Endothelial cell of umbilical vein (primary cell): ENCODE data around the gene OSBPL10. TPM values are rescaled to one million over a fixed set of nuclear protein-coding genes. Genes with fewer than 3 reads are reported as not detected.

ENCODE experiments used
- BruUV-seq: library from RNA; stranded (reverse); fragments of 400-500 nt; replicated peaks from 2 replicates; lab custom pipeline; 2021; lab: Mats Ljungman, UMichigan
- CTCF ChIA-PET: fragments of 300-600, 350-600 bp; sonication (Branson Sonifier 250); formaldehyde crosslinking; loops from one replicate; lab custom pipeline; 2021; ENCODE audit warnings: antibody characterized with exemption, inconsistent platforms; lab: Charles Lee
- POLR2A ChIA-PET: fragments of 300-600, 350-600 bp; sonication (Branson Sonifier 250); formaldehyde crosslinking; loops from one replicate; lab custom pipeline; 2021; ENCODE audit warnings: antibody characterized with exemption, inconsistent platforms; lab: Charles Lee
- DNase-seq: peaks from one replicate; pipeline ENCODE4 v3.0.0-alpha.2; 2011; ENCODE audit warnings: low read depth, low spot score
- FAIRE-seq: peaks from 2 replicates; lab custom pipeline; 2011; peaks lifted over from hg19 to GRCh38; lab: Jason Lieb, UNC
- H2AFZ ChIP-seq: 2 replicates; pipeline ENCODE4 v1.6.0; 2012; ENCODE audit warnings: low read depth, low read length, control low read depth, inconsistent platforms
- H3K27ac ChIP-seq: 2 replicates; pipeline ENCODE4 v1.5.1; 2011; ENCODE audit warnings: low read depth, mild to moderate bottlenecking, control low read depth, low read length, moderate library complexity; ENCODE audit not compliant: insufficient read depth
- H3K27me3 ChIP-seq, 2 experiments: 2 replicates each; pipeline versions ENCODE4 v1.6.0 to v1.6.1; 2011; ENCODE audit warnings: low read length in 2 of 2, mixed read lengths in 1 of 2; ENCODE audit not compliant: control insufficient read depth in 2 of 2, insufficient read depth in 2 of 2
- H3K36me3 ChIP-seq, 2 experiments: 2 replicates in 1 of 2; 3 replicates in 1 of 2; pipeline ENCODE4 v1.5.1; 2011; ENCODE audit warnings: low read length in 2 of 2, mild to moderate bottlenecking in 1 of 2, moderate library complexity in 1 of 2; ENCODE audit not compliant: control insufficient read depth in 2 of 2, insufficient read depth in 2 of 2; ENCODE audit errors: extremely low read depth in 1 of 2
- H3K4me1 ChIP-seq: 3 replicates; pipeline ENCODE4 v1.5.1; 2011; ENCODE audit warnings: mild to moderate bottlenecking, low read length; ENCODE audit not compliant: control insufficient read depth, insufficient read depth; ENCODE audit errors: extremely low read depth
- H3K4me2 ChIP-seq: 2 replicates; pipeline ENCODE4 v1.6.1; 2011; ENCODE audit warnings: low read length, control low read depth, mixed read lengths; ENCODE audit not compliant: insufficient read depth
- H3K4me3 ChIP-seq, 3 experiments: fragments of 200-600 bp in 1 of 3; sonication (generic), shearing (Covaris generic) in 1 of 3; replicated peaks in 1 of 3; 2 replicates each; pipeline ENCODE4 v1.5.1; 2011 to 2016; ENCODE audit warnings: control low read depth in 3 of 3, low read length in 3 of 3, mild to moderate bottlenecking in 2 of 3, inconsistent platforms in 1 of 3, low read depth in 1 of 3, moderate library complexity in 1 of 3; ENCODE audit not compliant: insufficient read depth in 1 of 3
- H3K79me2 ChIP-seq: 2 replicates; pipeline ENCODE4 v1.6.0; 2012; ENCODE audit warnings: low read length, inconsistent platforms; ENCODE audit not compliant: control insufficient read depth, insufficient read depth
- H3K9ac ChIP-seq: replicated peaks from 2 replicates; pipeline ENCODE3; 2011; ENCODE audit warnings: low read length, control low read depth; ENCODE audit not compliant: insufficient read depth; ENCODE audit errors: extremely low read depth
- H3K9me1 ChIP-seq: replicated peaks from 3 replicates; pipeline ENCODE4 v1.6.0; 2011; ENCODE audit warnings: mild to moderate bottlenecking, low read length; ENCODE audit not compliant: control insufficient read depth, insufficient read depth; ENCODE audit errors: extremely low read depth
- H3K9me3 ChIP-seq: replicated peaks from 2 replicates; pipeline ENCODE4 v1.5.1; 2012; ENCODE audit warnings: low read length, inconsistent platforms; ENCODE audit not compliant: control insufficient read depth, insufficient read depth
- H4K20me1 ChIP-seq: replicated peaks from 2 replicates; pipeline ENCODE3; 2011; ENCODE audit warnings: mild to moderate bottlenecking, low read length; ENCODE audit not compliant: control insufficient read depth, insufficient read depth; ENCODE audit errors: extremely low read depth
- FOS ChIP-seq: IDR thresholded peaks from 2 replicates; pipeline ENCODE4 v1.6.1; 2011; ENCODE audit warnings: mild to moderate bottlenecking, low read length, moderate library complexity, borderline replicate concordance; ENCODE audit not compliant: insufficient read depth
- GATA2 ChIP-seq: IDR thresholded peaks from 2 replicates; pipeline ENCODE4 v1.7.0; 2011; ENCODE audit warnings: low read depth, mild to moderate bottlenecking, moderate library complexity, mixed read lengths, low read length; ENCODE audit not compliant: insufficient read length, insufficient read depth
- MYC ChIP-seq: IDR thresholded peaks from one replicate; pipeline ENCODE4 v1.6.1; 2011; ENCODE audit warnings: mild to moderate bottlenecking, low read depth, low read length
- POLR2A ChIP-seq: IDR thresholded peaks from 2 replicates; pipeline ENCODE4 v1.6.1; 2012; ENCODE audit warnings: low read depth, mild to moderate bottlenecking, control low read depth, low read length
- dilution Hi-C: fragments of 300-500 bp; cut with MboI; formaldehyde crosslinking; loops from one replicate; pipeline ENCODE4 v1.15.0; 2019; ENCODE audit warnings: low sequenced_read_pairs; ENCODE audit not compliant: extremely low pct_ligation_motif_present
- intact Hi-C: fragments of 100-400 bp; cut with micrococcal nuclease; formaldehyde crosslinking; loops from one replicate; pipeline ENCODE4 v1.10.0; 2022
- polyA plus RNA-seq, 4 experiments: library from polyadenylated mRNA; depleted of rRNA in 3 of 4; stranded (reverse) in 3 of 4; unstranded in 1 of 4; fragments of >200 nt; gene quantifications; 2 replicates each; pipeline versions ENCODE4 v1.2.1 to v1.2.3, GENCODE V29; 2011 to 2012; ENCODE audit warnings: missing spikeins in 1 of 4
- total RNA-seq: library from RNA; stranded (reverse); gene quantifications from 2 replicates; pipeline ENCODE4 v1.2.3, GENCODE V29; 2021
- TF ChIP-seq, protein P1 (sequence below): IDR thresholded peaks from 2 replicates; pipeline ENCODE4 v1.6.1; 2011; ENCODE audit not compliant: insufficient read depth, insufficient read length
- TF ChIP-seq, protein P2 (sequence below), 2 donors: IDR thresholded peaks; 1 replicate in 1 of 2; 2 replicates in 1 of 2; pipeline ENCODE4 v1.5.1; 2011; ENCODE audit warnings: low read length in 2 of 2, mild to moderate bottlenecking in 2 of 2, moderate library complexity in 2 of 2, control low read depth in 1 of 2, inconsistent platforms in 1 of 2, low read depth in 1 of 2; ENCODE audit not compliant: insufficient read depth in 1 of 2; ENCODE audit errors: extremely low read depth in 1 of 2

The OSBPL10 gene
- total and polyA plus RNA-seq, 2 donors (not counting 3 experiments of a cell fraction or from before 2014, with no cell fraction given): 10.8 to 47.6 TPM

DNA sequence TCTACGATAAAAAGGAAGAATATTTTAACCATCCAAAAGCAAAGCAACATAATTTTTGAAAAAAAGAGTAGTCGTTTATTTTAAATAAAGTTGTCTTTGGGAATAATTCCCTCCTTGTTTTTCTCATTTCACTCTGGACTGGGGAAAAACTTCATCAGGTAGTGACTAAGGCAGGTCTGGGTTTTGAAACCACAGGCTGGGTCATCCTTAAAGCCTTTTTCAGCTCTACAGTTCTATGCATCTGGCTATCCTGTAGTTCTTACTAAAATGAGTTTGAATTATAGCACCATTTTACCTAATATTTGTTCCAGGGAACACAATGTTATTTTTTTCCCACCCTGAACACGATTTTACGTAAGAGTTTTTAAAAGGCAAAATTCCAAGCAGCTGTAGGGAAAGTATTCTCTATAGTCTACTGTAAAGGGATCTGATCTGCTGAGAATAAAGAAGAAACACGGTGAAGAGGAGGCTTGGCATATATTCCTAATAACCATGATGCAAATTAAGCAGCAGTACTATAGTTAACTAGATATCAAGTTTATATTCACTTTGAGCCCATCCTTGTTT lies 107.7 kb downstream of the OSBPL10 start:
- Histone ChIP-seq H3K27me3 (no peaks in the 10 kb centered on the region), H3K4me3 (no peak overlapping the region), H3K9ac (no peak overlapping the region), H2AFZ (no peak overlapping the region), H3K4me2 (no peak overlapping the region), H4K20me1 (no peaks in the 10 kb centered on the region), H3K27ac (no peak overlapping the region), H3K79me2 (no peaks in the 10 kb centered on the region), H3K9me1 (no peaks in the 10 kb centered on the region), H3K36me3 (peaks cover 0 to 1% of the 10 kb centered on the region in 2 experiments), H3K4me1 (peaks cover 6% of the 10 kb centered on the region), H3K9me3 (no peaks in the 10 kb centered on the region)
- no peak for FAIRE-seq
- dilution Hi-C loops: no loop called here
- DNase-seq: no peak
- no TSS peak for BruUV-seq
- intact Hi-C loops: no loop called here
- ChIA-PET POLR2A (no interaction called here), CTCF (no interaction called here)
- TF ChIP-seq, protein P1, sequence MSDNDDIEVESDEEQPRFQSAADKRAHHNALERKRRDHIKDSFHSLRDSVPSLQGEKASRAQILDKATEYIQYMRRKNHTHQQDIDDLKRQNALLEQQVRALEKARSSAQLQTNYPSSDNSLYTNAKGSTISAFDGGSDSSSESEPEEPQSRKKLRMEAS: no peak
- TF ChIP-seq MYC (no peak), POLR2A (no peak), GATA2 (no peak), FOS (no peak)
- TF ChIP-seq, protein P2, sequence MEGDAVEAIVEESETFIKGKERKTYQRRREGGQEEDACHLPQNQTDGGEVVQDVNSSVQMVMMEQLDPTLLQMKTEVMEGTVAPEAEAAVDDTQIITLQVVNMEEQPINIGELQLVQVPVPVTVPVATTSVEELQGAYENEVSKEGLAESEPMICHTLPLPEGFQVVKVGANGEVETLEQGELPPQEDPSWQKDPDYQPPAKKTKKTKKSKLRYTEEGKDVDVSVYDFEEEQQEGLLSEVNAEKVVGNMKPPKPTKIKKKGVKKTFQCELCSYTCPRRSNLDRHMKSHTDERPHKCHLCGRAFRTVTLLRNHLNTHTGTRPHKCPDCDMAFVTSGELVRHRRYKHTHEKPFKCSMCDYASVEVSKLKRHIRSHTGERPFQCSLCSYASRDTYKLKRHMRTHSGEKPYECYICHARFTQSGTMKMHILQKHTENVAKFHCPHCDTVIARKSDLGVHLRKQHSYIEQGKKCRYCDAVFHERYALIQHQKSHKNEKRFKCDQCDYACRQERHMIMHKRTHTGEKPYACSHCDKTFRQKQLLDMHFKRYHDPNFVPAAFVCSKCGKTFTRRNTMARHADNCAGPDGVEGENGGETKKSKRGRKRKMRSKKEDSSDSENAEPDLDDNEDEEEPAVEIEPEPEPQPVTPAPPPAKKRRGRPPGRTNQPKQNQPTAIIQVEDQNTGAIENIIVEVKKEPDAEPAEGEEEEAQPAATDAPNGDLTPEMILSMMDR (IDR thresholded peaks at IDR 0.05; ENCODE audit: extremely low read depth in 1 of 2, insufficient read depth in 1 of 2, low read depth in 1 of 2, low read length in 2 of 2): no peak
